Measurements from ENCODE around the gene SKAP1.

Gene SKAP1

GRCh38 chr17:48123776-48124388 is 306.1 kb downstream of the SKAP1 start:
- TF ChIP-seq FOXP2 (optimal IDR thresholded peaks at IDR 0.05; ENCODE audit: control extremely low read depth, extremely low read length, insufficient read depth): no peak
- no peak for TF ChIP-seq POLR2AphosphoS5 (IDR thresholded peaks at IDR 0.05; ENCODE audit: borderline replicate concordance, low read depth, low read length)
- no peak for TF ChIP-seq EZH2 (IDR thresholded peaks at IDR 0.05)
- H3K36me3 ChIP-seq (ENCODE audit: insufficient read depth, low read length): peaks cover 18% of the 10 kb centered on the region; the same call in 1 of the 2 replicates
- H3K9me3 ChIP-seq (ENCODE audit: low read depth, low read length): no peaks in the 10 kb centered on the region
- no peak overlapping the region for H3K9ac ChIP-seq (ENCODE audit: insufficient read length)
- no peak overlapping the region for H3K4me3 ChIP-seq
- DNase-seq (ENCODE audit: low read depth, low spot score): no peak
- H3K27ac ChIP-seq: no peak overlapping the region

GRCh38 chr17:48123111-48123510 is 306.9 kb downstream of the SKAP1 start:
- H3K36me3 ChIP-seq (ENCODE audit: insufficient read depth, low read length): peaks cover 23% of the 10 kb centered on the region; the same call in 1 of the 2 replicates
- peak; percentile 37 for DNase-seq (ENCODE audit: low read depth, low spot score)
- H3K27ac ChIP-seq: no peak overlapping the region
- TF ChIP-seq EZH2 (IDR thresholded peaks at IDR 0.05) (no peak), FOXP2 (optimal IDR thresholded peaks at IDR 0.05; ENCODE audit: control extremely low read depth, extremely low read length, insufficient read depth) (no peak), POLR2AphosphoS5 (IDR thresholded peaks at IDR 0.05; ENCODE audit: borderline replicate concordance, low read depth, low read length) (no peak)
- H3K9me3 ChIP-seq (ENCODE audit: low read depth, low read length): no peaks in the 10 kb centered on the region
- H3K4me3 ChIP-seq: no peak overlapping the region
- H3K9ac ChIP-seq (ENCODE audit: insufficient read length): no peak overlapping the region

GRCh38 chr17:48122665-48123045 is 307.4 kb downstream of the SKAP1 start:
- DNase-seq (ENCODE audit: low read depth, low spot score): no peak
- Histone ChIP-seq H3K4me3 (no peak overlapping the region), H3K36me3 (ENCODE audit: insufficient read depth, low read length) (peaks cover 25% of the 10 kb centered on the region; the same call in 1 of the 2 replicates), H3K9ac (ENCODE audit: insufficient read length) (no peak overlapping the region), H3K27ac (no peak overlapping the region), H3K9me3 (ENCODE audit: low read depth, low read length) (no peaks in the 10 kb centered on the region)
- TF ChIP-seq POLR2AphosphoS5 (IDR thresholded peaks at IDR 0.05; ENCODE audit: borderline replicate concordance, low read depth, low read length) (no peak), FOXP2 (optimal IDR thresholded peaks at IDR 0.05; ENCODE audit: control extremely low read depth, extremely low read length, insufficient read depth) (no peak), EZH2 (IDR thresholded peaks at IDR 0.05) (no peak)

- Histone ChIP-seq H3K27ac (no peak overlapping the region), H3K9me3 (ENCODE audit: low read depth, low read length) (no peaks in the 10 kb centered on the region), H3K9ac (ENCODE audit: insufficient read length) (no peak overlapping the region), H3K4me3 (no peak overlapping the region), H3K36me3 (ENCODE audit: insufficient read depth, low read length) (peaks cover 28% of the 10 kb centered on the region; the same call in 1 of the 2 replicates)
- no peak for DNase-seq (ENCODE audit: low read depth, low spot score)
- no peak for TF ChIP-seq POLR2AphosphoS5 (IDR thresholded peaks at IDR 0.05; ENCODE audit: borderline replicate concordance, low read depth, low read length)
- no peak for TF ChIP-seq FOXP2 (optimal IDR thresholded peaks at IDR 0.05; ENCODE audit: control extremely low read depth, extremely low read length, insufficient read depth)
- TF ChIP-seq EZH2 (IDR thresholded peaks at IDR 0.05): no peak
These were observed 307.9 kb downstream of the SKAP1 start for GRCh38 chr17:48121923-48122664.

DNA sequence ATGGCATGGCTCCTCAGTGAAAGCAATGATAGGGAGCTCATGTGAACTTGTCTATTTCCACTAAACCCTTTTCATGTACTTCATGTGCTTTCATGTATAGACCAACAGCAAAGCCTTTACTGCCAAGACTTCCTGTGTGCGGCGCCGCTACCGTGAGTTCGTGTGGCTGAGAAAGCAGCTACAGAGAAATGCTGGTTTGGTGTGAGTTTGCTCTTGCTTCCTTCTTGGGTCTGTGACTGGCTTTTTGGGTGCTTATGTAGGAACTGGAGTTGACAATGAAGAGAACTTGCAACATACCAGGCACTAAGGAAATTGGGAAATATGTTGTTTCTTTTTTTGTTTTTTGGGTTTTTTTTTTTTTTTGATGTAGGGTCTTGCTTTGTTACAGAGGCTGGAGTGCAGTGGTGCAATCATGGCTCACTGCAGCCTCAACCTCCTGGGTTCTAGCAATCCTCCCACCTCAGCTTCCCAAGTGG is 316.8 kb downstream of the SKAP1 start:
- Histone ChIP-seq H3K27ac (no peak overlapping the region), H3K9ac (ENCODE audit: insufficient read length) (no peak overlapping the region), H3K9me3 (ENCODE audit: low read depth, low read length) (no peaks in the 10 kb centered on the region), H3K36me3 (ENCODE audit: insufficient read depth, low read length) (peaks cover 8% of the 10 kb centered on the region; the same call in 1 of the 2 replicates), H3K4me3 (no peak overlapping the region)
- DNase-seq (ENCODE audit: low read depth, low spot score): no peak
- TF ChIP-seq EZH2 (IDR thresholded peaks at IDR 0.05): no peak
- TF ChIP-seq POLR2AphosphoS5 (IDR thresholded peaks at IDR 0.05; ENCODE audit: borderline replicate concordance, low read depth, low read length): no peak
- TF ChIP-seq FOXP2 (optimal IDR thresholded peaks at IDR 0.05; ENCODE audit: control extremely low read depth, extremely low read length, insufficient read depth): no peak

DNA sequence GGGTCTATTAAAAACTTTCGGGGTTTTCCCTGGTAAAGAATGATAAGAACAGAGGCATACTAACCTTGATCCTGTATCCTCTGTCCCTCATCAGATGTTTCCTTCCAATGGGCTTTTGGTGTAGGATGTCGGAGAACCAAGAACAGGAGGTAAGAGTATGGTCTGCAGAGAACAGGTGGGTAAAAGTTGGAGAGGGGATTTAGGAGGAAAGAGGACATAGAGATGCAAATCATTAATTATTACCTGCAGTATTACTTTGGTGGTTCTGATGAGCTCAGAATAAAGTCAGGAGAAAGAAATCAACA is 318.1 kb downstream of the SKAP1 start:
- no peak for DNase-seq (ENCODE audit: low read depth, low spot score)
- H3K27ac ChIP-seq: no peak overlapping the region
- no peak overlapping the region for H3K9ac ChIP-seq (ENCODE audit: insufficient read length)
- no peak for TF ChIP-seq POLR2AphosphoS5 (IDR thresholded peaks at IDR 0.05; ENCODE audit: borderline replicate concordance, low read depth, low read length)
- no peak for TF ChIP-seq EZH2 (IDR thresholded peaks at IDR 0.05)
- TF ChIP-seq FOXP2 (optimal IDR thresholded peaks at IDR 0.05; ENCODE audit: control extremely low read depth, extremely low read length, insufficient read depth): no peak
- H3K9me3 ChIP-seq (ENCODE audit: low read depth, low read length): no peaks in the 10 kb centered on the region
- H3K4me3 ChIP-seq: no peak overlapping the region
- peaks cover 3% of the 10 kb centered on the region; the same call in 1 of the 2 replicates for H3K36me3 ChIP-seq (ENCODE audit: insufficient read depth, low read length)

GRCh38 chr17:48110761-48111160 is 319.3 kb downstream of the SKAP1 start:
- TF ChIP-seq EZH2 (IDR thresholded peaks at IDR 0.05) (no peak), FOXP2 (optimal IDR thresholded peaks at IDR 0.05; ENCODE audit: control extremely low read depth, extremely low read length, insufficient read depth) (no peak), POLR2AphosphoS5 (IDR thresholded peaks at IDR 0.05; ENCODE audit: borderline replicate concordance, low read depth, low read length) (no peak)
- no peak for DNase-seq (ENCODE audit: low read depth, low spot score)
- no peak overlapping the region for H3K9ac ChIP-seq (ENCODE audit: insufficient read length)
- peaks cover 3% of the 10 kb centered on the region; the same call in 1 of the 2 replicates for H3K36me3 ChIP-seq (ENCODE audit: insufficient read depth, low read length)
- no peak overlapping the region for H3K4me3 ChIP-seq
- H3K9me3 ChIP-seq (ENCODE audit: low read depth, low read length): no peaks in the 10 kb centered on the region
- H3K27ac ChIP-seq: no peak overlapping the region

GRCh38 chr17:48107137-48108055 is 322.6 kb downstream of the SKAP1 start, which contains the start of gene SNX11:
SNX11 (plus strand) TSS chr17:48107766; CDS start chr17:48112044, 4,278 bp downstream.
- H3K9me3 ChIP-seq (ENCODE audit: low read depth, low read length): no peaks in the 10 kb centered on the region
- peak within 1 kb of the TSS; percentile 71; the same call in 1 of the 2 replicates for H3K27ac ChIP-seq
- H3K36me3 ChIP-seq (ENCODE audit: insufficient read depth, low read length): no peaks in the 10 kb centered on the region
- peak within 1 kb of the TSS; percentile 89 for H3K9ac ChIP-seq (ENCODE audit: insufficient read length)
- DNase-seq (ENCODE audit: low read depth, low spot score): peak; percentile 28
- peak within 1 kb of the TSS; percentile 99 for H3K4me3 ChIP-seq
- TF ChIP-seq POLR2AphosphoS5 (IDR thresholded peaks at IDR 0.05; ENCODE audit: borderline replicate concordance, low read depth, low read length) (peak; percentile 91), EZH2 (IDR thresholded peaks at IDR 0.05) (no peak)

All from SK-N-MC (cell line).